Peyer's patch (tissue), 4 donors: ENCODE data around the gene RNU2-63P.
"Not testable (repeated sequence)": the region's sequence is repeated elsewhere in the genome, so short reads cannot be mapped to it uniquely, and the experiment has no call there.

ENCODE experiments used
- POLR2A ChIP-seq, 2 donors: fragments of 450-650 bp; IDR thresholded peaks; one replicate each; pipeline ENCODE4 v1.5.1; 2017; ENCODE audit warnings: antibody characterized with exemption in 2 of 2, mild to moderate bottlenecking in 2 of 2, moderate library complexity in 2 of 2
- TF ChIP-seq, protein P1 (sequence below), 6 experiments: fragments of 450-650 bp in 4 of 6; fragments of 200-600 bp in 2 of 6; sonication (generic) in 1 of 6; IDR thresholded peaks; one replicate each; pipeline ENCODE4 v1.5.1; 2017 to 2019; ENCODE audit warnings: antibody characterized with exemption in 6 of 6, mild to moderate bottlenecking in 3 of 6, moderate library complexity in 1 of 6

DNA sequence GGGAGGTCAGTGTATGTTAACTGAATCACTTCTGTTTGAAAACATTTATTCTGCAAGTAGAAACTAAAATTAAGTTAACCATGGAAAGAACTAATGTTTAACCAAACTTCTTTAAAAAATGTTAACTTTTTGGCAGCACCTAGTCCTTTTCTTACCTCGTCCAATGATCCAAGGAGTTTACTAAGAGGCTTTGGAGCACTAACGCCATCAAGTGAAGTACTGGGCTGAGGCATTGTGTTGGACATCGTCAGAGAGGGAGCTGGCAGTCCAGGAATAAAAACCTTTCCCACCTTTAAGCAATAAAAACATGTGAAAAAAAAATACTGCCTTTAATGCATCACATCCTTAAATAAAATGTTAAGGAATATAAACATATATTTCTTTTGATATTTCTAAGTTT is 23.8 kb downstream of the RNU2-63P start:
- TF ChIP-seq, protein P1, sequence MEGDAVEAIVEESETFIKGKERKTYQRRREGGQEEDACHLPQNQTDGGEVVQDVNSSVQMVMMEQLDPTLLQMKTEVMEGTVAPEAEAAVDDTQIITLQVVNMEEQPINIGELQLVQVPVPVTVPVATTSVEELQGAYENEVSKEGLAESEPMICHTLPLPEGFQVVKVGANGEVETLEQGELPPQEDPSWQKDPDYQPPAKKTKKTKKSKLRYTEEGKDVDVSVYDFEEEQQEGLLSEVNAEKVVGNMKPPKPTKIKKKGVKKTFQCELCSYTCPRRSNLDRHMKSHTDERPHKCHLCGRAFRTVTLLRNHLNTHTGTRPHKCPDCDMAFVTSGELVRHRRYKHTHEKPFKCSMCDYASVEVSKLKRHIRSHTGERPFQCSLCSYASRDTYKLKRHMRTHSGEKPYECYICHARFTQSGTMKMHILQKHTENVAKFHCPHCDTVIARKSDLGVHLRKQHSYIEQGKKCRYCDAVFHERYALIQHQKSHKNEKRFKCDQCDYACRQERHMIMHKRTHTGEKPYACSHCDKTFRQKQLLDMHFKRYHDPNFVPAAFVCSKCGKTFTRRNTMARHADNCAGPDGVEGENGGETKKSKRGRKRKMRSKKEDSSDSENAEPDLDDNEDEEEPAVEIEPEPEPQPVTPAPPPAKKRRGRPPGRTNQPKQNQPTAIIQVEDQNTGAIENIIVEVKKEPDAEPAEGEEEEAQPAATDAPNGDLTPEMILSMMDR (IDR thresholded peaks at IDR 0.05): not testable (repeated sequence)
- TF ChIP-seq POLR2A (IDR thresholded peaks at IDR 0.05): not testable (repeated sequence)
